IMR-90 (cell line): ENCODE results near the gene FAM227B. TPM values are rescaled to one million over a fixed set of nuclear protein-coding genes. Genes with fewer than 3 reads are reported as not detected.
"Not testable (repeated sequence)": the region's sequence is repeated elsewhere in the genome, so short reads cannot be mapped to it uniquely, and the experiment has no call there.

ENCODE experiments used
- ATAC-seq: fragments of 200-7000 bp; cut with Tn5 transposase; 2 replicates; pipeline ENCODE4 v1.9.1; 2020; ENCODE audit warnings: low read depth, mild to moderate bottlenecking, moderate library complexity
- BruUV-seq: library from RNA; stranded (reverse); fragments of 400-500 nt; replicated peaks from 2 replicates; lab custom pipeline; 2021; lab: Mats Ljungman, UMichigan
- CTCF ChIA-PET: fragments of 300-600 bp; formaldehyde crosslinking; extraction: SDS; loops from one replicate; lab custom pipeline; 2021; ENCODE audit warnings: antibody characterized with exemption; lab: Yijun Ruan, JAX
- POLR2A ChIA-PET: fragments of 300-600 bp; sonication (Branson Sonifier 250); formaldehyde crosslinking; loops from one replicate; lab custom pipeline; 2022; ENCODE audit warnings: antibody characterized with exemption; ENCODE audit not compliant: unreplicated experiment; lab: Charles Lee
- DNase-seq: peaks from one replicate; pipeline ENCODE4 v3.0.0; 2013
- H2AFZ ChIP-seq: replicated peaks from 2 replicates; pipeline ENCODE3; 2013; ENCODE audit warnings: low read length, mild to moderate bottlenecking; ENCODE audit not compliant: poor library complexity
- H2AK5ac ChIP-seq: 2 replicates; pipeline ENCODE4 v1.6.1; 2013; ENCODE audit warnings: low read depth, low read length, inconsistent platforms
- H2AK9ac ChIP-seq: replicated peaks from 2 replicates; pipeline ENCODE3; 2013; ENCODE audit warnings: mild to moderate bottlenecking, low read depth, low read length, moderate library complexity; ENCODE audit not compliant: poor library complexity
- H2BK120ac ChIP-seq: 2 replicates; pipeline ENCODE4 v1.6.1; 2013; ENCODE audit warnings: low read depth, low read length, inconsistent platforms
- H2BK15ac ChIP-seq: 3 replicates; pipeline ENCODE4 v1.6.1; 2013; ENCODE audit warnings: low read depth, low read length, inconsistent platforms
- H2BK20ac ChIP-seq: 2 replicates; pipeline ENCODE4 v1.6.1; 2013; ENCODE audit warnings: low read depth, mild to moderate bottlenecking, inconsistent platforms, low read length, moderate library complexity
- H2BK5ac ChIP-seq: 2 replicates; pipeline ENCODE4 v1.6.1; 2013; ENCODE audit warnings: mild to moderate bottlenecking, low read depth, low read length, inconsistent platforms; ENCODE audit not compliant: poor library complexity, severe bottlenecking
- H3K14ac ChIP-seq: replicated peaks from 2 replicates; pipeline ENCODE4 v1.6.1; 2013; ENCODE audit warnings: low read depth, low read length, inconsistent platforms
- H3K18ac ChIP-seq: 2 replicates; pipeline ENCODE4 v1.6.1; 2013; ENCODE audit warnings: low read depth, low read length, control low read depth
- H3K23ac ChIP-seq: 2 replicates; pipeline ENCODE4 v1.6.1; 2013; ENCODE audit warnings: low read depth, low read length, inconsistent platforms
- H3K27ac ChIP-seq: 2 replicates; pipeline ENCODE4 v1.5.1; 2013; ENCODE audit warnings: mild to moderate bottlenecking, control low read depth, low read length; ENCODE audit not compliant: insufficient read depth
- H3K27me3 ChIP-seq: 2 replicates; pipeline ENCODE4 v1.6.1; 2013; ENCODE audit warnings: low read length; ENCODE audit not compliant: control insufficient read depth, insufficient read depth
- H3K36me3 ChIP-seq: 2 replicates; pipeline ENCODE4 v1.6.1; 2013; ENCODE audit warnings: low read length, mixed read lengths; ENCODE audit not compliant: control insufficient read depth, insufficient read depth
- H3K4ac ChIP-seq: 2 replicates; pipeline ENCODE4 v1.6.1; 2013; ENCODE audit warnings: low read depth, low read length, inconsistent platforms
- H3K4me1 ChIP-seq: 2 replicates; pipeline ENCODE4 v1.6.1; 2013; ENCODE audit warnings: low read length, mixed read lengths; ENCODE audit not compliant: control insufficient read depth, insufficient read depth
- H3K4me2 ChIP-seq: 2 replicates; pipeline ENCODE4 v1.6.1; 2013; ENCODE audit warnings: low read depth, mild to moderate bottlenecking, control low read depth, low read length, moderate library complexity
- H3K4me3 ChIP-seq: 2 replicates; pipeline ENCODE4 v1.5.1; 2013; ENCODE audit warnings: low read depth, mild to moderate bottlenecking, control low read depth, low read length, moderate library complexity; ENCODE audit not compliant: insufficient read depth
- H3K56ac ChIP-seq: 2 replicates; pipeline ENCODE4 v1.6.1; 2013; ENCODE audit warnings: low read length, inconsistent platforms; ENCODE audit not compliant: insufficient read depth; ENCODE audit errors: extremely low read depth
- H3K79me1 ChIP-seq, 2 experiments: 2 replicates each; pipeline ENCODE4 v1.6.1; 2013; ENCODE audit warnings: low read length in 2 of 2, inconsistent platforms in 1 of 2, low read depth in 1 of 2
- H3K9ac ChIP-seq: 2 replicates; pipeline ENCODE4 v1.6.1; 2013; ENCODE audit warnings: low read depth, low read length, control low read depth
- H3K9me1 ChIP-seq: 2 replicates; pipeline ENCODE4 v1.6.1; 2013; ENCODE audit warnings: low read length, inconsistent platforms; ENCODE audit not compliant: insufficient read depth
- H3K9me3 ChIP-seq: 2 replicates; pipeline ENCODE4 v1.6.1; 2013; ENCODE audit warnings: low read length; ENCODE audit not compliant: control insufficient read depth, insufficient read depth
- H4K20me1 ChIP-seq: 2 replicates; pipeline ENCODE4 v1.6.1; 2013; ENCODE audit warnings: low read length, inconsistent platforms; ENCODE audit not compliant: insufficient read depth
- H4K5ac ChIP-seq: 2 replicates; pipeline ENCODE4 v1.6.1; 2013; ENCODE audit warnings: mild to moderate bottlenecking, low read depth, low read length, control low read depth
- H4K8ac ChIP-seq, 2 experiments: 2 replicates each; pipeline ENCODE4 v1.6.1; 2013; ENCODE audit warnings: low read depth in 2 of 2, low read length in 2 of 2, control low read depth in 1 of 2, inconsistent platforms in 1 of 2
- H4K91ac ChIP-seq: 2 replicates; pipeline ENCODE4 v1.6.1; 2013; ENCODE audit warnings: low read depth, low read length, inconsistent platforms; ENCODE audit not compliant: insufficient read depth
- CEBPB ChIP-seq: IDR thresholded peaks from 2 replicates; pipeline ENCODE4 v1.6.1; 2012; ENCODE audit warnings: low read depth, low read length, improper control_type of control experiment
- WGBS, 2 experiments: methylation state at CpG; one replicate each; pipeline versions ENCODE4 v1.1.5 to v1.1.7; 2013; ENCODE audit warnings: missing lambda C conversion rate in 2 of 2; ENCODE audit not compliant: insufficient read length in 1 of 2; ENCODE audit errors: extremely low coverage in 2 of 2; 5-methylcytosine and 5-hydroxymethylcytosine counted together
- dilution Hi-C: fragments of 300-500 bp; cut with HindIII; formaldehyde crosslinking; loops from one replicate; pipeline ENCODE4 v1.14.3; 2018; ENCODE audit warnings: low sequenced_read_pairs; ENCODE audit not compliant: unreplicated experiment
- in situ Hi-C: fragments of 300-500 bp; cut with MboI; formaldehyde crosslinking; loops from 3 replicates; pipeline ENCODE4 v1.14.3; 2019; ENCODE audit warnings: low sequenced_read_pairs, inconsistent platforms, mixed read lengths
- intact Hi-C: fragments of 100-400 bp; cut with micrococcal nuclease; formaldehyde crosslinking; loops from 2 replicates; pipeline ENCODE4 v1.10.0; 2022
- polyA plus RNA-seq, 3 experiments: library from polyadenylated mRNA; depleted of rRNA; stranded (reverse); fragments of >200 nt; gene quantifications; 2 replicates each; pipeline ENCODE4 v1.2.3, GENCODE V29; 2012; ENCODE audit warnings: low replicate concordance in 1 of 3
- total RNA-seq: library from RNA; depleted of rRNA; stranded (reverse); fragments of >200 nt; gene quantifications from 2 replicates; pipeline ENCODE4 v1.2.3, GENCODE V29; 2012

Gene FAM227B
- total and polyA plus RNA-seq, 2 of the 4 experiments (the other 2 are of a cell fraction), result 1.8 to 3.0 TPM

DNA sequence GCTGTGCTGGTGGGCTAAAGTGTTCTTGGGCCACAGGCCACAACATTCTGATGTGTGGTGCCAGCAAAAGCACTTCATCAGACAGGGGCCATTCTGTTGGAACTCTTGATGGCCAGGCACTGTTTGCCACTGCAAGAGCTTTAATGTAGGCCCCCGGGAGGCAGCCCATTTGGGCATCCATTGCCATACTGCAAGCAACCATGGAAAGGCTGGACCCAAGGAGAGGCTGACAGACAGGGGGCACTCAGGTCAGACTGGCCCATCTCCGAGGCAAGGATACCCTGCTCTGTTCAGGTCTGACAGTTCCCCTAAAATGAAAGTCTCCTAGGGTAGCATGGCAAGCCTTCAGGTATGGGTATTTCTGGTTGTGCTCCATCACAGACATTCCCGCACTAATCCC, 64.2 kb downstream of the FAM227B start:
- intact Hi-C loops, result no loop called here
- H3K79me1 ChIP-seq, result no peaks in the 10 kb centered on the region
- H2AK5ac ChIP-seq, result no peak overlapping the region
- H3K4me2 ChIP-seq, result no peak overlapping the region
- H3K9ac ChIP-seq, result no peak overlapping the region
- H3K23ac ChIP-seq, result no peak overlapping the region
- peaks cover 4% of the 10 kb centered on the region for H3K9me3 ChIP-seq
- DNase-seq (no peak), ATAC-seq (no peak)
- no peak overlapping the region for H4K91ac ChIP-seq
- H3K4me3 ChIP-seq, result no peak overlapping the region
- H3K36me3 ChIP-seq, result no peaks in the 10 kb centered on the region
- no CpG with 5 or more reads among the region's 3 CpGs for WGBS, 2 experiments
- no peak overlapping the region for H2BK20ac ChIP-seq
- H2BK5ac ChIP-seq, result no peak overlapping the region
- in situ Hi-C loops, result no loop called here
- H3K4ac ChIP-seq, result no peak overlapping the region
- no peaks in the 10 kb centered on the region for H3K4me1 ChIP-seq
- H2AFZ ChIP-seq, result no peak overlapping the region
- no peak overlapping the region for H4K8ac ChIP-seq
- ChIA-PET POLR2A (no interaction called here), CTCF (no interaction called here)
- no peak overlapping the region for H2AK9ac ChIP-seq
- no peak overlapping the region for H2BK120ac ChIP-seq
- H4K20me1 ChIP-seq, result no peaks in the 10 kb centered on the region
- H4K5ac ChIP-seq, result no peak overlapping the region
- dilution Hi-C loops, result no loop called here
- H3K27ac ChIP-seq, result no peak overlapping the region
- H3K14ac ChIP-seq, result no peak overlapping the region; the same call in 1 of the 2 replicates
- BruUV-seq, result no TSS peak
- TF ChIP-seq CEBPB, result no peak
- H3K27me3 ChIP-seq, result no peaks in the 10 kb centered on the region
- no peak overlapping the region for H3K56ac ChIP-seq
- no peak overlapping the region for H3K18ac ChIP-seq
- no peak overlapping the region for H2BK15ac ChIP-seq
- no peaks in the 10 kb centered on the region for H3K9me1 ChIP-seq

DNA sequence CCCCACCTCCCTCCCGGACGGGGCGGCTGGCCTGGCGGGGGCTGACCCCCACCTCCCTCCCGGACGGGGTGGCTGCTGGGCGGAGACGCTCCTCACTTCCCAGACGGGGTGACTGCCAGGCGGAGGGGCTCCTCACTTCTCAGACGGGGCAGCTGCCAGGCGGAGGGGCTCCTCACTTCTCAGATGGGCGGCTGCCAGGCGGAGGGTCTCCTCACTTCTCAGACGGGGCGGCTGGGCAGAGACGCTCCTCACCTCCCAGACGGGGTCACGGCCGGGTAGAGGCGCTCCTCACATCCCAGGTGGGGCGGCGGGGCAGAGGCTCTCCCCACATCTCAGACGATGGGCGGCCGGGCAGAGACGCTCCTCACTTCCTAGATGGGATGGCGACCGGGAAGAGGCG, 70.3 kb downstream of the FAM227B start:
- 97% methylated on average over 5 of the region's 30 CpGs; no CpG with 5 or more reads in 1 of the 2 experiments for WGBS, 2 experiments
- H2AK5ac ChIP-seq, dilution Hi-C loops: not testable (repeated sequence)

More for the DNA sequence above, 70.3 kb downstream of the FAM227B start:
- DNase-seq, H3K4me3 ChIP-seq, BruUV-seq, H3K79me1 ChIP-seq, H2AK9ac ChIP-seq, in situ Hi-C loops, H3K4me1 ChIP-seq, H3K27me3 ChIP-seq, H4K20me1 ChIP-seq, H3K36me3 ChIP-seq, intact Hi-C loops, H2BK120ac ChIP-seq, POLR2A ChIA-PET, H3K9ac ChIP-seq, H3K9me1 ChIP-seq, H2BK5ac ChIP-seq, H3K27ac ChIP-seq, H3K56ac ChIP-seq, H2AFZ ChIP-seq, ATAC-seq, H3K18ac ChIP-seq, CTCF ChIA-PET, H4K5ac ChIP-seq, H4K8ac ChIP-seq, H3K4me2 ChIP-seq, H3K4ac ChIP-seq, H4K91ac ChIP-seq, H2BK15ac ChIP-seq, H3K14ac ChIP-seq, H3K23ac ChIP-seq, H2BK20ac ChIP-seq, H3K9me3 ChIP-seq: not testable (repeated sequence)
